SK-N-SH (cell line): Measurements from ENCODE around the gene VOPP1. TPM values are rescaled to one million over a fixed set of nuclear protein-coding genes. Genes with fewer than 3 reads are reported as not detected.

Experiments used
- CTCF ChIA-PET: fragments of 300-600, 350-600 bp; formaldehyde crosslinking; extraction: SDS; loops from one replicate; lab custom pipeline; 2021; lab: Yijun Ruan, JAX
- POLR2A ChIA-PET: fragments of 350-600 bp; sonication (Branson Sonifier 250); formaldehyde crosslinking; extraction: SDS; loops from one replicate; lab custom pipeline; 2020; ENCODE audit warnings: antibody characterized with exemption, inconsistent platforms; lab: Yijun Ruan, JAX
- DNase-seq: peaks from one replicate; pipeline ENCODE4 v3.0.0; 2012
- H2AFZ ChIP-seq: fragments of 200-600 bp; sonication (generic); 2 replicates; pipeline ENCODE4 v1.8.1; 2016; ENCODE audit warnings: antibody characterized with exemption, mild to moderate bottlenecking, low read depth
- H3F3A ChIP-seq: fragments of 200-600 bp; sonication (generic); replicated peaks from 2 replicates; pipeline ENCODE3; 2016; ENCODE audit warnings: antibody characterized with exemption, mild to moderate bottlenecking; ENCODE audit not compliant: insufficient read depth
- H3K27ac ChIP-seq, 2 experiments: fragments of 200-500 bp in 1 of 2; fragments of 200-600 bp in 1 of 2; sonication (Bioruptor generic) in 1 of 2; sonication (generic), shearing (Covaris generic) in 1 of 2; 2 replicates each; pipeline versions ENCODE4 v1.5.1 to v1.6.1; 2014 to 2016; ENCODE audit warnings: low read depth in 2 of 2, inconsistent platforms in 1 of 2, low read length in 1 of 2, mild to moderate bottlenecking in 1 of 2, mixed read lengths in 1 of 2
- H3K27me3 ChIP-seq: fragments of 200-600 bp; sonication (generic), shearing (Covaris generic); 2 replicates; pipeline ENCODE4 v1.6.1; 2016; ENCODE audit warnings: mixed run types; ENCODE audit not compliant: insufficient read depth
- H3K36me3 ChIP-seq, 2 experiments: fragments of 200-500 bp in 1 of 2; fragments of 200-600 bp in 1 of 2; sonication (Bioruptor generic) in 1 of 2; sonication (generic) in 1 of 2; replicated peaks in 1 of 2; 2 replicates each; pipeline versions ENCODE3 to v1.5.1; 2014 to 2016; ENCODE audit warnings: low read length in 1 of 2, mild to moderate bottlenecking in 1 of 2; ENCODE audit not compliant: insufficient read depth in 2 of 2, control insufficient read depth in 1 of 2
- H3K4me1 ChIP-seq, 2 experiments: fragments of 200-500 bp in 1 of 2; fragments of 200-600 bp in 1 of 2; sonication (Bioruptor generic) in 1 of 2; sonication (generic), shearing (Covaris generic) in 1 of 2; 2 replicates each; pipeline versions ENCODE4 v1.5.1 to v1.6.1; 2014 to 2016; ENCODE audit warnings: low read depth in 1 of 2, low read length in 1 of 2, mixed run types in 1 of 2; ENCODE audit not compliant: insufficient read depth in 2 of 2, control insufficient read depth in 1 of 2
- H3K4me2 ChIP-seq: fragments of 200-600 bp; sonication (generic), shearing (Covaris generic); 2 replicates; pipeline ENCODE4 v1.6.1; 2017; ENCODE audit warnings: mixed run types
- H3K4me3 ChIP-seq, 2 experiments: fragments of 200-500 bp in 1 of 2; fragments of 200-600 bp in 1 of 2; sonication (Bioruptor generic) in 1 of 2; sonication (generic), shearing (Covaris generic) in 1 of 2; 2 replicates each; pipeline versions ENCODE4 v1.5.1 to v1.8.1; 2014 to 2016; ENCODE audit warnings: low read depth in 2 of 2, inconsistent platforms in 1 of 2, low read length in 1 of 2, mild to moderate bottlenecking in 1 of 2, mixed read lengths in 1 of 2, moderate library complexity in 1 of 2
- H3K79me2 ChIP-seq: fragments of 200-600 bp; sonication (generic); 2 replicates; pipeline ENCODE4 v1.8.1; 2017; ENCODE audit warnings: mild to moderate bottlenecking; ENCODE audit not compliant: insufficient read depth
- H3K9ac ChIP-seq: fragments of 200-600 bp; sonication (generic); 2 replicates; pipeline ENCODE4 v1.6.1; 2017; ENCODE audit warnings: mixed run types
- H3K9me2 ChIP-seq: fragments of 200-600 bp; sonication (generic); 2 replicates; pipeline ENCODE4 v1.6.1; 2017; ENCODE audit warnings: mixed run types
- H3K9me3 ChIP-seq: fragments of 200-600 bp; sonication (generic); 2 replicates; pipeline ENCODE4 v1.6.1; 2017; ENCODE audit warnings: mixed run types, mild to moderate bottlenecking, moderate library complexity
- H4K20me1 ChIP-seq: fragments of 200-600 bp; sonication (generic); 2 replicates; pipeline ENCODE4 v1.6.1; 2017; ENCODE audit warnings: mild to moderate bottlenecking, mixed run types; ENCODE audit not compliant: insufficient read depth
- CHD2 ChIP-seq: fragments of 150-350 bp; IDR thresholded peaks from 2 replicates; pipeline ENCODE4 v1.6.1; 2018; ENCODE audit warnings: low read length; ENCODE audit not compliant: partially characterized antibody
- ELF1 ChIP-seq: IDR thresholded peaks from 2 replicates; pipeline ENCODE4 v1.4.0; 2012
- EP300 ChIP-seq, 2 experiments: IDR thresholded peaks; 2 replicates each; pipeline versions ENCODE4 v1.4.0 to v1.6.1; 2012; ENCODE audit warnings: borderline replicate concordance in 1 of 2, low read depth in 1 of 2, low read length in 1 of 2
- FOSL2 ChIP-seq: IDR thresholded peaks from 2 replicates; pipeline ENCODE4 v1.4.0; 2012; ENCODE audit warnings: low read depth, mild to moderate bottlenecking, moderate library complexity, borderline replicate concordance
- GATA2 ChIP-seq: sonication (generic); formaldehyde crosslinking; IDR thresholded peaks from 2 replicates; pipeline ENCODE4 v1.5.0; 2020; ENCODE audit warnings: mild to moderate bottlenecking, missing genetic modification reagents
- MXI1 ChIP-seq: IDR thresholded peaks from 2 replicates; pipeline ENCODE4 v1.6.1; 2012; ENCODE audit warnings: mild to moderate bottlenecking, low read depth, low read length, improper control_type of control experiment
- RCOR1 ChIP-seq: fragments of 150-350 bp; IDR thresholded peaks from 2 replicates; pipeline ENCODE4 v1.6.1; 2017; ENCODE audit warnings: antibody characterized with exemption, low read length
- RXRA ChIP-seq: IDR thresholded peaks from 2 replicates; pipeline ENCODE4 v1.4.0; 2012; ENCODE audit warnings: low read depth, mild to moderate bottlenecking, borderline replicate concordance
- SIN3A ChIP-seq: IDR thresholded peaks from 2 replicates; pipeline ENCODE4 v1.6.1; 2012; ENCODE audit warnings: low read depth, mild to moderate bottlenecking, low read length, moderate library complexity, borderline replicate concordance
- TCF12 ChIP-seq: IDR thresholded peaks from 2 replicates; pipeline ENCODE4 v1.4.0; 2012
- WGBS: methylation state at CpG from one replicate; pipeline ENCODE4 v1.1.6; 2017; ENCODE audit warnings: low lambda C conversion rate; 5-methylcytosine and 5-hydroxymethylcytosine counted together
- polyA plus RNA-seq, 3 experiments: library from polyadenylated mRNA; depleted of rRNA; stranded (reverse); fragments of >200 nt; gene quantifications; 2 replicates each; pipeline ENCODE4 v1.2.3, GENCODE V29; 2012
- TF ChIP-seq, protein P1 (sequence below): IDR thresholded peaks from 2 replicates; pipeline ENCODE4 v1.6.1; 2012; ENCODE audit warnings: mild to moderate bottlenecking, low read depth, low read length, moderate library complexity
- TF ChIP-seq, protein P2 (sequence below): fragments of 150-350 bp; IDR thresholded peaks from 2 replicates; pipeline ENCODE4 v1.6.1; 2017; ENCODE audit warnings: antibody characterized with exemption, low read length, low read depth, borderline replicate concordance
- TF ChIP-seq, protein P3 (sequence below): IDR thresholded peaks from 2 replicates; pipeline ENCODE4 v1.4.0; 2012; ENCODE audit warnings: low read depth, borderline replicate concordance
- TF ChIP-seq, protein P4 (sequence below): IDR thresholded peaks from 2 replicates; pipeline ENCODE4 v1.4.0; 2012; ENCODE audit warnings: low read depth

VOPP1 gene
- polyA plus RNA-seq, 1 of the 3 experiments (the other 2 are of a cell fraction): 69.5 TPM

DNA sequence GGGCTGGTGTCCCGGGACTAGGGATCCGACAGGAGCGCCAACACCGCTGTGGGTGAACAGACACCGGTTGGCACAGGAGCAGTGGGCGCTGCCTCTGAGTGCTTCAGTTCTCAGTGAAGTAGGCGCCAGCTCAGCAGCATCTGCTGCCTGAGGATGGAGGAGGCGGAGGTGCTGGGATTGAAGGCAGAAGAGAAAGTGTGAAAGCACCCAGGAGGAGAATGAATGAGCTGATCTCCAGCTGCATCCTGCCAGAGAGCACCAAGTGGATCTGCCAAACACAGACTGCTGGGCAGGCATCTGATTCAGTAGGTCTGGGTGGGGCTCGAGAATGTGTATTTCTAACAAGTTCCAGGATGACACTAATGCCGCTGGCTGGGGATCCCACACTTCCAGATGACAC lies 132.7 kb downstream of the VOPP1 start:
- Histone ChIP-seq H4K20me1 (no peaks in the 10 kb centered on the region), H3K27me3 (no peaks in the 10 kb centered on the region), H3K79me2 (no peaks in the 10 kb centered on the region)
- TF ChIP-seq RXRA: no peak
- TF ChIP-seq FOSL2: no peak
- no peak for TF ChIP-seq MXI1
- peak; percentile 3; the same call in 1 of the 2 replicates for TF ChIP-seq TCF12
- TF ChIP-seq, protein P1, sequence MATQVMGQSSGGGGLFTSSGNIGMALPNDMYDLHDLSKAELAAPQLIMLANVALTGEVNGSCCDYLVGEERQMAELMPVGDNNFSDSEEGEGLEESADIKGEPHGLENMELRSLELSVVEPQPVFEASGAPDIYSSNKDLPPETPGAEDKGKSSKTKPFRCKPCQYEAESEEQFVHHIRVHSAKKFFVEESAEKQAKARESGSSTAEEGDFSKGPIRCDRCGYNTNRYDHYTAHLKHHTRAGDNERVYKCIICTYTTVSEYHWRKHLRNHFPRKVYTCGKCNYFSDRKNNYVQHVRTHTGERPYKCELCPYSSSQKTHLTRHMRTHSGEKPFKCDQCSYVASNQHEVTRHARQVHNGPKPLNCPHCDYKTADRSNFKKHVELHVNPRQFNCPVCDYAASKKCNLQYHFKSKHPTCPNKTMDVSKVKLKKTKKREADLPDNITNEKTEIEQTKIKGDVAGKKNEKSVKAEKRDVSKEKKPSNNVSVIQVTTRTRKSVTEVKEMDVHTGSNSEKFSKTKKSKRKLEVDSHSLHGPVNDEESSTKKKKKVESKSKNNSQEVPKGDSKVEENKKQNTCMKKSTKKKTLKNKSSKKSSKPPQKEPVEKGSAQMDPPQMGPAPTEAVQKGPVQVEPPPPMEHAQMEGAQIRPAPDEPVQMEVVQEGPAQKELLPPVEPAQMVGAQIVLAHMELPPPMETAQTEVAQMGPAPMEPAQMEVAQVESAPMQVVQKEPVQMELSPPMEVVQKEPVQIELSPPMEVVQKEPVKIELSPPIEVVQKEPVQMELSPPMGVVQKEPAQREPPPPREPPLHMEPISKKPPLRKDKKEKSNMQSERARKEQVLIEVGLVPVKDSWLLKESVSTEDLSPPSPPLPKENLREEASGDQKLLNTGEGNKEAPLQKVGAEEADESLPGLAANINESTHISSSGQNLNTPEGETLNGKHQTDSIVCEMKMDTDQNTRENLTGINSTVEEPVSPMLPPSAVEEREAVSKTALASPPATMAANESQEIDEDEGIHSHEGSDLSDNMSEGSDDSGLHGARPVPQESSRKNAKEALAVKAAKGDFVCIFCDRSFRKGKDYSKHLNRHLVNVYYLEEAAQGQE: no peak
- TF ChIP-seq GATA2: no peak
- TF ChIP-seq ELF1: no peak
- no peak for TF ChIP-seq SIN3A
- TF ChIP-seq RCOR1: no peak
- no peak for TF ChIP-seq CHD2
- TF ChIP-seq, protein P2, sequence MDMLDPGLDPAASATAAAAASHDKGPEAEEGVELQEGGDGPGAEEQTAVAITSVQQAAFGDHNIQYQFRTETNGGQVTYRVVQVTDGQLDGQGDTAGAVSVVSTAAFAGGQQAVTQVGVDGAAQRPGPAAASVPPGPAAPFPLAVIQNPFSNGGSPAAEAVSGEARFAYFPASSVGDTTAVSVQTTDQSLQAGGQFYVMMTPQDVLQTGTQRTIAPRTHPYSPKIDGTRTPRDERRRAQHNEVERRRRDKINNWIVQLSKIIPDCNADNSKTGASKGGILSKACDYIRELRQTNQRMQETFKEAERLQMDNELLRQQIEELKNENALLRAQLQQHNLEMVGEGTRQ: no peak
- TF ChIP-seq EP300 (IDR thresholded peaks at IDR 0.05; ENCODE audit: borderline replicate concordance in 1 of 2, low read depth in 1 of 2, low read length in 1 of 2): peak in 1 of 2 experiments; percentile 33; a peak in 1 of 4 replicates
- TF ChIP-seq, protein P3, sequence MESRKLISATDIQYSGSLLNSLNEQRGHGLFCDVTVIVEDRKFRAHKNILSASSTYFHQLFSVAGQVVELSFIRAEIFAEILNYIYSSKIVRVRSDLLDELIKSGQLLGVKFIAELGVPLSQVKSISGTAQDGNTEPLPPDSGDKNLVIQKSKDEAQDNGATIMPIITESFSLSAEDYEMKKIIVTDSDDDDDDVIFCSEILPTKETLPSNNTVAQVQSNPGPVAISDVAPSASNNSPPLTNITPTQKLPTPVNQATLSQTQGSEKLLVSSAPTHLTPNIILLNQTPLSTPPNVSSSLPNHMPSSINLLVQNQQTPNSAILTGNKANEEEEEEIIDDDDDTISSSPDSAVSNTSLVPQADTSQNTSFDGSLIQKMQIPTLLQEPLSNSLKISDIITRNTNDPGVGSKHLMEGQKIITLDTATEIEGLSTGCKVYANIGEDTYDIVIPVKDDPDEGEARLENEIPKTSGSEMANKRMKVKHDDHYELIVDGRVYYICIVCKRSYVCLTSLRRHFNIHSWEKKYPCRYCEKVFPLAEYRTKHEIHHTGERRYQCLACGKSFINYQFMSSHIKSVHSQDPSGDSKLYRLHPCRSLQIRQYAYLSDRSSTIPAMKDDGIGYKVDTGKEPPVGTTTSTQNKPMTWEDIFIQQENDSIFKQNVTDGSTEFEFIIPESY: no peak
- TF ChIP-seq, protein P4, sequence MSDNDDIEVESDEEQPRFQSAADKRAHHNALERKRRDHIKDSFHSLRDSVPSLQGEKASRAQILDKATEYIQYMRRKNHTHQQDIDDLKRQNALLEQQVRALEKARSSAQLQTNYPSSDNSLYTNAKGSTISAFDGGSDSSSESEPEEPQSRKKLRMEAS: no peak
- TF ChIP-seq, all 33 proteins: peak for 2
- peaks cover 5% of the 10 kb centered on the region for H3F3A ChIP-seq
- H3K4me1 ChIP-seq: peaks cover 16 to 42% of the 10 kb centered on the region in 2 experiments
- ChIA-PET CTCF (interaction anchor here (0.7 to 2.1 kb wide), 11 partner anchors 12 to 202 kb away, joined by 3 to 7 read pairs (median 4); no protein-coding TSS in a partner anchor), POLR2A (interaction anchor here (1.1 to 1.3 kb wide), 2 partner anchors 12 to 74 kb away, joined by 3 to 9 read pairs; partner anchors contain the start of gene LANCL2)
- H3K4me2 ChIP-seq: peak overlapping the region; percentile 57
- no peak overlapping the region; a peak in 1 of 4 replicates for H3K27ac ChIP-seq
- no peak overlapping the region for H3K9ac ChIP-seq
- peak overlapping the region in 1 of 2 experiments; percentile 2; a peak in 1 of 4 replicates for H3K4me3 ChIP-seq
- H3K9me3 ChIP-seq: no peaks in the 10 kb centered on the region
- peak overlapping the region; percentile 0; the same call in 1 of the 2 replicates for H2AFZ ChIP-seq
- H3K36me3 ChIP-seq: no peaks in the 10 kb centered on the region
- peak; percentile 72 for DNase-seq
- 34% methylated on average over 10 of the region's 10 CpGs for WGBS
- no peaks in the 10 kb centered on the region for H3K9me2 ChIP-seq
